ENCODE measurements around the gene MLLT10.
"Not testable (repeated sequence)": the region's sequence is repeated elsewhere in the genome, so short reads cannot be mapped to it uniquely, and the experiment has no call there.

MLLT10 gene

GRCh38 chr10:21626457-21627161 lies 92.6 kb downstream of the MLLT10 start:
- no peak overlapping the region for H3K27ac ChIP-seq (ENCODE audit: low read depth, low read length)
- no peak overlapping the region for H3K4me3 ChIP-seq (ENCODE audit: low read depth, low read length)
- peaks cover 24% of the 10 kb centered on the region for H3K36me3 ChIP-seq (ENCODE audit: control insufficient read depth, insufficient read depth, low read length)
- no peaks in the 10 kb centered on the region for H3K9me3 ChIP-seq (ENCODE audit: control insufficient read depth, insufficient read depth, low read depth, low read length)
- no peaks in the 10 kb centered on the region for H3K4me1 ChIP-seq (ENCODE audit: control insufficient read depth, insufficient read depth, low read length)
- H3K9ac ChIP-seq (ENCODE audit: low read length), result no peak overlapping the region
- no peaks in the 10 kb centered on the region for H3K27me3 ChIP-seq (ENCODE audit: control insufficient read depth, insufficient read depth, low read length)

- no peak overlapping the region for H3K27ac ChIP-seq (ENCODE audit: low read depth, low read length)
- no peak overlapping the region for H3K9ac ChIP-seq (ENCODE audit: low read length)
- H3K27me3 ChIP-seq (ENCODE audit: control insufficient read depth, insufficient read depth, low read length), result no peaks in the 10 kb centered on the region
- H3K36me3 ChIP-seq (ENCODE audit: control insufficient read depth, insufficient read depth, low read length), result peaks cover 24% of the 10 kb centered on the region
- no peaks in the 10 kb centered on the region for H3K4me1 ChIP-seq (ENCODE audit: control insufficient read depth, insufficient read depth, low read length)
- no peak overlapping the region for H3K4me3 ChIP-seq (ENCODE audit: low read depth, low read length)
- no peaks in the 10 kb centered on the region for H3K9me3 ChIP-seq (ENCODE audit: control insufficient read depth, insufficient read depth, low read depth, low read length)
These were observed 93.3 kb downstream of the MLLT10 start for GRCh38 chr10:21627331-21627730.

GRCh38 chr10:21628023-21628422 lies 94.0 kb downstream of the MLLT10 start:
- H3K27me3 ChIP-seq (ENCODE audit: control insufficient read depth, insufficient read depth, low read length), result no peaks in the 10 kb centered on the region
- H3K36me3 ChIP-seq (ENCODE audit: control insufficient read depth, insufficient read depth, low read length), result peaks cover 24% of the 10 kb centered on the region
- H3K4me1 ChIP-seq (ENCODE audit: control insufficient read depth, insufficient read depth, low read length), result no peaks in the 10 kb centered on the region
- no peak overlapping the region for H3K27ac ChIP-seq (ENCODE audit: low read depth, low read length)
- H3K4me3 ChIP-seq (ENCODE audit: low read depth, low read length), result no peak overlapping the region
- H3K9ac ChIP-seq (ENCODE audit: low read length), result no peak overlapping the region
- H3K9me3 ChIP-seq (ENCODE audit: control insufficient read depth, insufficient read depth, low read depth, low read length), result no peaks in the 10 kb centered on the region

DNA sequence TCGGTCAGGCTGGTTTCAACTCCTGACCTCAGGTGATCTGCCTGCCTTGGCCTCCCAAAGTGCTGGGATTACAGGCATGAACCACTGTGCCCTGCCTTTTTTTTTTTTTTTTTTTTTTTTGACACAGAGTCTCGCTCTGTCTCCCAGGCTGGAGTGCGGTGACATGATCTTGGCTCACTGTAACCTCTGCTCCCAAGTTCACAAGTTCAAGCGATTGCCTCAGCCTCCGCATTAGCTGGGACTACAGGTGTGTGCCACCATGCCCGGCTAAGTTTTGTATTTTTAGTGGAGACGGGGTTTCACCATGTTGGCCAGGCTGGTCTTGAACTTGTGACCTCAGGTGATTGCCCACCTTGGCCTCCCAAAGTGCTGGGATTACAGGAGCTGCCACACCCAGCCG lies 94.6 kb downstream of the MLLT10 start:
- H3K4me1 ChIP-seq (ENCODE audit: control insufficient read depth, insufficient read depth, low read length); H3K27ac ChIP-seq (ENCODE audit: low read depth, low read length); H3K4me3 ChIP-seq (ENCODE audit: low read depth, low read length); H3K9me3 ChIP-seq (ENCODE audit: control insufficient read depth, insufficient read depth, low read depth, low read length); H3K27me3 ChIP-seq (ENCODE audit: control insufficient read depth, insufficient read depth, low read length); H3K9ac ChIP-seq (ENCODE audit: low read length): not testable (repeated sequence)
- peaks cover 24% of the 10 kb centered on the region for H3K36me3 ChIP-seq (ENCODE audit: control insufficient read depth, insufficient read depth, low read length)

GRCh38 chr10:21634599-21635365 lies 100.8 kb downstream of the MLLT10 start:
- Histone ChIP-seq H3K9ac (ENCODE audit: low read length) (no peak overlapping the region), H3K4me3 (ENCODE audit: low read depth, low read length) (no peak overlapping the region), H3K27ac (ENCODE audit: low read depth, low read length) (0 out of 2 replicates have a peak overlapping the region, but pooled peaks have one; percentile 3), H3K9me3 (ENCODE audit: control insufficient read depth, insufficient read depth, low read depth, low read length) (no peaks in the 10 kb centered on the region), H3K27me3 (ENCODE audit: control insufficient read depth, insufficient read depth, low read length) (no peaks in the 10 kb centered on the region), H3K4me1 (ENCODE audit: control insufficient read depth, insufficient read depth, low read length) (peaks cover 15% of the 10 kb centered on the region), H3K36me3 (ENCODE audit: control insufficient read depth, insufficient read depth, low read length) (peaks cover 12% of the 10 kb centered on the region)

- no peak overlapping the region for H3K4me3 ChIP-seq (ENCODE audit: low read depth, low read length)
- no peak overlapping the region for H3K27ac ChIP-seq (ENCODE audit: low read depth, low read length)
- no peak overlapping the region for H3K9ac ChIP-seq (ENCODE audit: low read length)
- H3K9me3 ChIP-seq (ENCODE audit: control insufficient read depth, insufficient read depth, low read depth, low read length), result no peaks in the 10 kb centered on the region
- peaks cover 7% of the 10 kb centered on the region for H3K36me3 ChIP-seq (ENCODE audit: control insufficient read depth, insufficient read depth, low read length)
- H3K27me3 ChIP-seq (ENCODE audit: control insufficient read depth, insufficient read depth, low read length), result no peaks in the 10 kb centered on the region
- H3K4me1 ChIP-seq (ENCODE audit: control insufficient read depth, insufficient read depth, low read length), result peaks cover 15% of the 10 kb centered on the region
These were observed 103.8 kb downstream of the MLLT10 start for GRCh38 chr10:21637795-21638194.

- no peak overlapping the region for H3K27ac ChIP-seq (ENCODE audit: low read depth, low read length)
- H3K4me3 ChIP-seq (ENCODE audit: low read depth, low read length), result no peak overlapping the region
- peaks cover 7% of the 10 kb centered on the region for H3K36me3 ChIP-seq (ENCODE audit: control insufficient read depth, insufficient read depth, low read length)
- H3K27me3 ChIP-seq (ENCODE audit: control insufficient read depth, insufficient read depth, low read length), result no peaks in the 10 kb centered on the region
- H3K9ac ChIP-seq (ENCODE audit: low read length), result no peak overlapping the region
- no peaks in the 10 kb centered on the region for H3K9me3 ChIP-seq (ENCODE audit: control insufficient read depth, insufficient read depth, low read depth, low read length)
- H3K4me1 ChIP-seq (ENCODE audit: control insufficient read depth, insufficient read depth, low read length), result peaks cover 15% of the 10 kb centered on the region
These were observed 104.6 kb downstream of the MLLT10 start for GRCh38 chr10:21638681-21639080.

- no peaks in the 10 kb centered on the region for H3K4me1 ChIP-seq (ENCODE audit: control insufficient read depth, insufficient read depth, low read length)
- no peaks in the 10 kb centered on the region for H3K9me3 ChIP-seq (ENCODE audit: control insufficient read depth, insufficient read depth, low read depth, low read length)
- no peaks in the 10 kb centered on the region for H3K27me3 ChIP-seq (ENCODE audit: control insufficient read depth, insufficient read depth, low read length)
- no peak overlapping the region for H3K9ac ChIP-seq (ENCODE audit: low read length)
- H3K27ac ChIP-seq (ENCODE audit: low read depth, low read length), result peak overlapping the region; percentile 67; the same call in 1 of the 2 replicates
- H3K4me3 ChIP-seq (ENCODE audit: low read depth, low read length), result no peak overlapping the region
- H3K36me3 ChIP-seq (ENCODE audit: control insufficient read depth, insufficient read depth, low read length), result peaks cover 14% of the 10 kb centered on the region
These were observed 114.0 kb downstream of the MLLT10 start for GRCh38 chr10:21648040-21648439.

DNA sequence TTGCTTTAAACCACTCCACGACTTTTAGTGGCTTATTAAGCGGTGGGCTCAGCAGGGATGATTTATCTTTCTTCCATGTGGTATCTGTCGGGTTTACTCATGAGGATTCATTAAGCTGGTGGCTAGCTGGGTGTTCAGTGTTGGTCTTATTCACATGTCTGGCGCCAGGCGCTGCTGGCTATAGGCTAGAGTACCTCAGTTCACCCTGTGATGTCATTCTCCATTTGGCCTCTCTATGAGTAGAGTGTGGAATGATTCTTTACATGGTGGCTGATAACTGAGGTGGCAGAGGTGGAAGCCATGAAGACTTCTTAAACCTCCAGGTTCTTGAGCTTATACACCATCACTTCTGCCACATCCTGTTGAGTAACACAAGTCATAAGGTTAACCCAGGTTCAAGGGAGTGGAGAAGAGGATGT lies 115.4 kb downstream of the MLLT10 start:
- H3K27me3 ChIP-seq (ENCODE audit: control insufficient read depth, insufficient read depth, low read length), result no peaks in the 10 kb centered on the region
- H3K27ac ChIP-seq (ENCODE audit: low read depth, low read length), result no peak overlapping the region
- H3K9me3 ChIP-seq (ENCODE audit: control insufficient read depth, insufficient read depth, low read depth, low read length), result no peaks in the 10 kb centered on the region
- H3K4me3 ChIP-seq (ENCODE audit: low read depth, low read length), result no peak overlapping the region
- no peak overlapping the region for H3K9ac ChIP-seq (ENCODE audit: low read length)
- no peaks in the 10 kb centered on the region for H3K4me1 ChIP-seq (ENCODE audit: control insufficient read depth, insufficient read depth, low read length)
- H3K36me3 ChIP-seq (ENCODE audit: control insufficient read depth, insufficient read depth, low read length), result peaks cover 16% of the 10 kb centered on the region

- H3K9me3 ChIP-seq (ENCODE audit: control insufficient read depth, insufficient read depth, low read depth, low read length), result no peaks in the 10 kb centered on the region
- no peak overlapping the region for H3K27ac ChIP-seq (ENCODE audit: low read depth, low read length)
- H3K9ac ChIP-seq (ENCODE audit: low read length), result no peak overlapping the region
- no peaks in the 10 kb centered on the region for H3K27me3 ChIP-seq (ENCODE audit: control insufficient read depth, insufficient read depth, low read length)
- no peak overlapping the region for H3K4me3 ChIP-seq (ENCODE audit: low read depth, low read length)
- no peaks in the 10 kb centered on the region for H3K4me1 ChIP-seq (ENCODE audit: control insufficient read depth, insufficient read depth, low read length)
- peaks cover 16% of the 10 kb centered on the region for H3K36me3 ChIP-seq (ENCODE audit: control insufficient read depth, insufficient read depth, low read length)
These were observed 116.3 kb downstream of the MLLT10 start for GRCh38 chr10:21650353-21650752.

DNA sequence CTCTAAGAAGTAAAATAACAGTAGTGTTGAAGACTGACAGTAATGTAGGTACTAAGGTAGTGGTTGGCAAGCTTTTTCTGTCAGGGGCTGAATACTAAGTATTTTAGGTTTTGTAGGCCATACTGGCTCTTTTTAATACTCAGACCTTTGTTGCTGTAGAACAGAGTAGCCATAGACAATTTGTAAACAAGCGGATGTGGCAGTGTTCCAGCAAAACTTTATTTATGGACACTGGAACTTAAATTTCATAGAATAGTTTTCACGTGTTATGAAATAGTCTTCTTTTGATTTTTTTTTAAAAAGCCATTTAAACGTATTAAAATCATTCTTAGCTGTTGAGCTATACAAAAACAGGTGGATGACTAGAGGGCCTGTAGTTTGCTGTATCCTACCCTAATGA lies 121.2 kb downstream of the MLLT10 start:
- Histone ChIP-seq H3K27me3 (ENCODE audit: control insufficient read depth, insufficient read depth, low read length) (no peaks in the 10 kb centered on the region), H3K27ac (ENCODE audit: low read depth, low read length) (no peak overlapping the region), H3K4me1 (ENCODE audit: control insufficient read depth, insufficient read depth, low read length) (no peaks in the 10 kb centered on the region), H3K4me3 (ENCODE audit: low read depth, low read length) (no peak overlapping the region), H3K36me3 (ENCODE audit: control insufficient read depth, insufficient read depth, low read length) (peaks cover 14% of the 10 kb centered on the region), H3K9ac (ENCODE audit: low read length) (no peak overlapping the region), H3K9me3 (ENCODE audit: control insufficient read depth, insufficient read depth, low read depth, low read length) (no peaks in the 10 kb centered on the region)
